GM12892 (cell line): Measurements from ENCODE around the gene LHX8. TPM values are rescaled to one million over a fixed set of nuclear protein-coding genes. Genes with fewer than 3 reads are reported as not detected.
"Not testable (repeated sequence)": the region's sequence is repeated elsewhere in the genome, so short reads cannot be mapped to it uniquely, and the experiment has no call there.

Experiments used
- DNase-seq: peaks from one replicate; pipeline ENCODE4 v3.0.0; 2011; ENCODE audit not compliant: insufficient read length
- FAIRE-seq: peaks from 2 replicates; lab custom pipeline; 2011; peaks lifted over from hg19 to GRCh38; lab: Jason Lieb, UNC
- POLR2A ChIP-seq: IDR thresholded peaks from 2 replicates; pipeline ENCODE4 v1.6.1; 2011; ENCODE audit warnings: low read depth, low read length, control low read depth
- POLR2AphosphoS5 ChIP-seq: IDR thresholded peaks from 2 replicates; pipeline ENCODE4 v1.6.1; 2011; ENCODE audit warnings: low read depth, low read length, control low read depth
- TAF1 ChIP-seq: IDR thresholded peaks from 2 replicates; pipeline ENCODE4 v1.6.1; 2011; ENCODE audit warnings: low read depth, mild to moderate bottlenecking, control low read depth, low read length, borderline replicate concordance
- polyA plus RNA-seq: library from polyadenylated mRNA; unstranded; fragments of >200 nt; gene quantifications from one replicate; pipeline ENCODE4 v1.2.1, GENCODE V29; 2012; ENCODE audit warnings: missing spikeins, inconsistent platforms; ENCODE audit not compliant: missing spikeins

The LHX8 gene
- polyA plus RNA-seq = not detected

DNA sequence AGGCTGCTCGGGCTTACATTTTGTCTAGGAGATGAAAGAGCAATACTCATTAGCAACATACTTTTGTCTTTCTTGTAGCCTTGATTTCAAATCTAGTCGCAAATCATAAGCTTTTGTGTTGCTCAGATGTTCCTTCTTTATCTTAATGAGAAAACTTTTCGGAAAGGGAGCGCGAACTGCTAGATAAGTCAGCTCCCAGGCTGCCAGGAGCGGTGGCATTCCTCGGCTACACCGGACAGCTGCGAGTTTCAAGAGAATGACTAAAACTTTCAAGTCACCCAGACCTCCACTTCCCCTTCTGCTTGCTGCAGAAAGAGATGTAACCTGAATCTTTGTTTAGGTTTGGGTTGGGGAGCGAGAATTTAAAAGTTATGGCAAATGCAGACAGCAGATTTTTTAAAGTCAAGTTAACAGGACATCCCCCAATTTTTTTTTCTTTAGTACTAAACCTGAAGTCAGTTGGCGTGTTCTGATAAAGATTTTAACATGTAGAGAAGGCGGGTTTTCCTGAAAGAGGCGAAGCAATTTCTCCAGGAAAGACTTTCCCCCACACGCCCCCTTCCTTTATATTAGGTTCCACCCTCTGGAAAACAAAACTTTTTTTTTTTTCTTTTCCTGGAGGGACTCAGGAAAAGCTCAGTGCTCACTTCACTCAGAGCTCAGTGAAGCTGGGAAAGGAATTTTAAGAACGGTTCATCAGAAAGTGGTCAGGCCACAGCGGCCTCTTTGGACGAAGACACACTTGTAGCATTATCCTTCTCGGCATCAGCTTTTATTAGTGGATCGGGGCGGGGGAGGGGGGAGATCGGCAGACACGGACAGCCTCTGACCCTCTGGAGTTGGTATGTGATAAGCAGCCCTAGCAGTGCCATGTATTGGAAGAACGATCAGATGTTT lies at the start of gene LHX8:
TSS of gene LHX8 (plus strand) at position 639 of the 897 bp plus-strand sequence. CDS start 2,227 bp downstream, outside the sequence.
- FAIRE-seq = peak; percentile 14
- TF ChIP-seq POLR2AphosphoS5 (no peak), POLR2A (no peak), TAF1 (no peak)
- DNase-seq = no peak

DNA sequence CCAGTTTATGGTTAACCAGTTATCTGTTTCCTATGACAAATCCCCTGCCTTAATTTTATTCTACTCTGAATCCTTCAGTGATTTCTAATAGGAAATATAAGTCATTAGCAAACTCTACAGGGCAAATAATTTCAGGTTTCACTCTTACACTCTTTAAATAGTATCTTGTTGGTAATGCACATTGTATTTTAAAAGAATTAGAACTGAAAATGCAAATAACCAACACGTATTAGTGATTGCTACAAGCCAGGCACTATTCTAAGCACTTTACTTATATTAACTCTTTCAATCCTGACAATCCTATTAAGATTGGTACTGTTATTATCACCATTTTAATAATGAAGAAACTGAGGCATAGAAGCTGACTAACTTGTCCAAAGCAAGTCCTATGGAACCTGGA lies 48.3 kb upstream of the LHX8 start:
- FAIRE-seq (no peak), DNase-seq (no peak)
- TF ChIP-seq POLR2A (no peak), POLR2AphosphoS5 (no peak), TAF1 (no peak)

DNA sequence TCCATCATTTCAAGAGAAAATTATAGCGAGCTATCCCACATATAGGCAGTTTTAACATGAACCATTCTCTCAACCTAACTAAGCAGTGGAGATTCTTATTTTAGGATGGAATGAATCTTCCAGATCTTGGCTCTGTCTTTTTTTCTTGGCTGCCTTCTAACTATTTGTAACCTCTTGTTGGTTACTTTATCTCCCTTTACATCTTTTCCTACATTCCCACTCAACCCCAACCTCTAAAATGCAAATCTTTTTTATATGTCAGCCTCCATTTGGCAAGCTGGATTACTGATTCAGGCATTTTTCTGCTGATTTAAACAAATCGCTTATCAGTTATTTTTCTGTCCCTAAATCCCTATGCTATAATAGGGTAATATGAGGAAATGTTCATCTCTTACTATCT lies 46.9 kb upstream of the LHX8 start:
- DNase-seq (no peak), FAIRE-seq (no peak)

DNA sequence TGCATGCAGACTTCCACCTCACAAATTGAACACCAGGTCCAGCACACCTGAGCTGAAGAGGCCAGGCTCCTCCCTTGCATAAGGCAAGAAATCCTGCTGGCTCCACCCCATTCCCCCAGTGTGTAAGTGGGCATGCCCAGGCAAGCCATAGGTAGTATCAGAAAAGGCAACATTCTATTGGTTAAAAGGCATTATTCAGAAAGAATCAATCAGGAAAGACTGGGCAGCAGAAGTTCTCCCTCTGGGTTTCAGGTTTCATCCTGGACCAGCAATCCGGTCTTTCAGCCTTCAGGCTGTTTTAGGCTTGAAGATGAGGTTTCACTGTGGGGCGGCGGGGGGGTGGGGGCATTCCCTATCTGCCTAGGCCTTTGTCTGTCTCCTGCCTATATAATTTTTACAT lies 42.0 kb upstream of the LHX8 start:
- FAIRE-seq = no peak
- no peak for TF ChIP-seq TAF1
- TF ChIP-seq POLR2AphosphoS5 = no peak
- no peak for TF ChIP-seq POLR2A
- no peak for DNase-seq

More for the DNA sequence above, 46.9 kb upstream of the LHX8 start:
- TF ChIP-seq POLR2AphosphoS5 (no peak), TAF1 (no peak), POLR2A (no peak)

DNA sequence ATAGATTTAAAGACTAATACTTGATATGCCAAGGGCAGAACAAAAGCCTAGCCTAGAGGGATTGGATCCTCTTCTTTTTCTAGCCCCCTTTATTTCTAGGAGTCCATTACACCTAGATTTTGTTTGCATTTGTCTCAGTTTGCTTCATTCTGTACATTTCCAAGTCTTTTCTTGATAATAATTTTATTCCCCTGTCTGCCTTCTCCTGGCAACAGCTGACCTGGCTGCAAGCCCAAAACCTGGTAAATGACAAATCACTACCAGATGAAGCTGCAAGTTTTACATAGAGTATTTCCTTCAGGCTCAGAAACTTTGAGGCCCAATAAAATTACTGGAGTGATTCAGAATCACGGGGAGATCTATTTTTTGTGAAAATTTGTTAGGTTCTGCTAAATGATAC lies 36.5 kb upstream of the LHX8 start:
- TF ChIP-seq POLR2AphosphoS5 (no peak), POLR2A (no peak), TAF1 (no peak)
- FAIRE-seq (no peak), DNase-seq (no peak)

DNA sequence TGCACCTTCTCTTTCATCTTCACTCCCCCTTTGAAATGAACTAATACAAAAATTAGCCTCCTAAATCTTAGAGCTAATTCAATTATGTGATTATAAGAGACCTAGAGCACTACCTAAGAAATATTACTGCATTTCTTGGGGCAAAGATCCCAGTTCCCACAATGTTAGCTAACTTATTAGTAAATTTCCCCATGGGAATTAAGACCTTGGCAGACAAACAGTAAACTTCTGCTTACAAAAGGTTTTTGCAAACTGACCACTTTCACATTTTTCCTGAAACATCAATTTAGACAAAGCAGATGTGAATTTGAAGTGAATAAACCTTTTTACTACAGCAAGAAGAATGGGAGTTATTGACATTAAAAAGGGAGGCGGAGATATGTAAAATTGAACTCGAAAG lies 34.6 kb upstream of the LHX8 start:
- TF ChIP-seq TAF1 (no peak), POLR2AphosphoS5 (no peak), POLR2A (no peak)
- no peak for FAIRE-seq
- DNase-seq = no peak

DNA sequence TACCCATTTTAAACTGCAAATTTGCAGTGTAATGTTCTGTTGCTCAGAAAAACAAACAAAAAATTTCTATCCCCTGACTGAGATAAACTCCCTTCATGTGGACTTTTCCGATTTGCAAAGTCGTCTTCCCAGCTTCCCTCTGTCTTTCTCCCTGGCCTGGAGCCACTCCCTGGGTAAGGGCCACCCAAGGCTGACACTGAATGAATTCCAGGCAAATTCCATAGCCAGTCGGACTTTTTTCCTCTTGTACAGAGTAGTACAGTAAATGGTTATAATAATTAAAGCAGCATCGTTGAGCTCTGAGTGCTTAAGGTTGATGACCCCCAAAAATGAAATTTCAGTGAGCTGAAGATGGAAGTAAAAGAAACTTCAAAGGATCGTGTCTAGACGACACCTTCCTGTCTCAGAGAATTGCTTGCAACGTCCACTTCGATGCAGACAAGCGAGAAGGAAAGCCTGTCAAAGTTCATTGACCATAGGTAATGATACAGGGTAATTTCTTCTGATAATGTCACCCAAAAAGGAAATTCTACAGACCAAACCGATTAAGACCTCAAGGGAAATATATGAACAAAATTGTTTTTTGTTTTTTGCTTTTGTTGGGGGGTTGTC lies 33.6 kb upstream of the LHX8 start:
- no peak for TF ChIP-seq TAF1
- TF ChIP-seq POLR2A = no peak
- no peak for TF ChIP-seq POLR2AphosphoS5
- no peak for DNase-seq
- FAIRE-seq = no peak

DNA sequence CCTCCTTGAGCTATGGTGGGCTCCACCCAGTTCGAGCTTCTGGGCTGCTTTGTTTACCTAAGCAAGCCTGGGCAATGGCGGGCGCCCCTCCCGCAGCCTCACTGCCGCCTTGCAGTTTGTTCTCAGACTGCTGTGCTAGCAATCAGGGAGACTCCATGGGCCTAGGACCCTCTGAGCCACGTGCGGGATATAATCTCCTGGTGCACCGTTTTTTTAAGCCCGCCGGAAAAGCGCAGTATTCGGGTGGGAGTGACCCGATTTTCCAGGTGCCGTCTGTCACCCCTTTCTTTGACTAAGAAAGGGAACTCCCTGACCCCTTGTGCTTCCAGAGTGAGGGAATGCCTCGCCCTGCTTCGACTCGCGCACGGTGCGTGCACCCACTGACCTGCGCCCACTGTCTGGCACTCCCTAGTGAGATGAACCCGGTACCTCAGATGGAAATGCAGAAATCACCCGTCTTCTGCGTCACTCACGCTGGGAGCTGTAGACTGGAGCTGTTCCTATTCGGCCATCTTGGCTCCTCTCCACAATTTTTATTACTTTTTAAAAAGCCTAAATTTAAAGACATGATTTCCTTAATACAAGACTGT lies 21.7 kb upstream of the LHX8 start:
- FAIRE-seq, DNase-seq: not testable (repeated sequence)

DNA sequence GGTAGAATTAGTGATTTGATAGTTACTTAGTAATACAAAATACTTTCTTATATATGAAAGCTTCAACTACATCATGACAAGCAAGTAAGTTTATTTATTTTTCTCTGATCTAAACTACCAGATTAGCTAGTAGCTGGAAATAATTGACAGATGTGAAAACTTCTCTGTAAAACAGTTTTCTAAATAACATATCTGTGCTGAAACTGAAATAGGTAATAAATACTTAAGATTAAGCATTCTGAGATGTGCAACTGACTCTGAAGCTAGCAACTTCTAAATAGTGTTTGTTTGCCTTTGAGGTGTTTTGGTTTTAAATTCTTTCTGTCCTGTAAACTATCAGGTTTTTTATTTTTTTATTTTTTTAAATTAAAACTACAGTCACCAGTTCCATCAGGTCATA lies 18.5 kb upstream of the LHX8 start:
- TF ChIP-seq POLR2AphosphoS5 (no peak), POLR2A (no peak), TAF1 (no peak)
- DNase-seq = no peak
- no peak for FAIRE-seq

DNA sequence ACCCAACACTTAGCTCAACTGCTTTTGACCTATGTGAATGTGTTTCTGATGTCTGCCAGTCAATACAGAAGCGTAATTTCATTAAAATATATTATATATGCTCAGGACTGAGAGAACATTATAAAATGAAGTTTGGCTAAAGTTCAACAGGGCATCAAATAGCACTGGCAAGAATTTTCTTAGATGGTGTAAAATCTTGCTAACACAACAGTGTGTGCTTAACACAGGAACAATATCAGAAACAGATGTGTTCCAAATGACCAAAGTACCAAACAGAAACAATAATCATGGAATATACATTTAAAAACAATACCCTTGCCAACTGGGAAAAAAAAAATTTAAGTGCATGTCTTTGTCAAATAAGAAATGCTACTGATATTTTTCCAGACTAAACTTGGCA lies 10.4 kb upstream of the LHX8 start:
- no peak for FAIRE-seq
- DNase-seq = no peak
- TF ChIP-seq POLR2AphosphoS5 (no peak), TAF1 (no peak), POLR2A (no peak)

DNA sequence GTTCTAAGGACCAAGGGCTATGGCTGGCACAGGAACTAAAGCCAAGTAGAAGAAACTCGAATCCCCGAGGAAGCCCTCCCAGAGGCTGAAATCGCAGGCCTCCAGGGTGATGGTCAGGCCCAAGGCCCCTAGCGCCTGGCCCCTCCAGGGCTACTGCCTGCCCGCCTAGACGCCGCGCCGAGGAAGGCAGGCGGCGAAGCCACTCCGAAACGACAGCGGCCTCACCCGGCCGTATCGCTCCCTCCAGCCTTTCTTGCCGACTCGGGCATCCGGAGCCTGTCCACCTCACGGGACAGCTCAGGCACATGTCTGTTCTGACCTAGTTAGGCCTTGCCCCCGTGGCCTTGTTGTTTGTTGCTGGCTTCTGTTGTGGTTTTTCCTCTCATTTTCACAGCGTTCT lies 9.7 kb upstream of the LHX8 start:
- no peak for FAIRE-seq
- no peak for DNase-seq
- no peak for TF ChIP-seq POLR2AphosphoS5
- TF ChIP-seq TAF1 = no peak
- TF ChIP-seq POLR2A = no peak

DNA sequence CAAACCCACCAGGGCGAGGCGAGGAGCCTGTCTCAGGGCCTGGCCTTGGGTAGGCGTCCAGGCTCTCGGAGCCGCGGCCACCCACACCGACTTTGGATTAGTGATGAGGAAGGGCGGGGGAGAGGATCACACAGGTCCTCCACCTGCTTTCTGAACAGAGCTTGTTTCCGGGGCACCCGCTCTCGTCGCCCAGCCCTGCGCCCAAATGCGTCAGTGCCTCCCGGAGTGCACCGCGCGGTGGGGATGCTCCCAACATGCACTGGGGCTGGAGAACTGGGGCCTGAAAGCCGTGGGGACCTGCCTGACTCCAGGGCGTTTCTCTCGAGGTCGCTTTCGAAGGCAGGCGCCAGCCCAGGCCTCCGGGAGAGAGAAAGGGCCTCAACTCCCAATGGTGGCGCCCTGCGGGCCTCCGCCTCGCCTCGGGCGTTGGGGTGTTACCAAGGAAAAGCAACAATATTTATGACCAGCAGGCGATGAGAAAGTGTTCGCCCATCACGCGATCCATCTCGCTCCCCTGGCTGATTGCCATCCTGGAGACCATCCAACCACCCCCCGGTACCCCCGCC lies 8.9 kb upstream of the LHX8 start:
- DNase-seq = no peak
- TF ChIP-seq POLR2AphosphoS5 (no peak), TAF1 (no peak), POLR2A (no peak)
- FAIRE-seq = no peak
